Measurements from ENCODE around the gene CCDC88A. TPM values are rescaled to one million over a fixed set of nuclear protein-coding genes. Genes with fewer than 3 reads are reported as not detected.
"Not testable (repeated sequence)": the region's sequence is repeated elsewhere in the genome, so short reads cannot be mapped to it uniquely, and the experiment has no call there.

Gene CCDC88A
- total RNA-seq, 2 experiments from 2014 or later, result 14.0 to 14.4 TPM

DNA sequence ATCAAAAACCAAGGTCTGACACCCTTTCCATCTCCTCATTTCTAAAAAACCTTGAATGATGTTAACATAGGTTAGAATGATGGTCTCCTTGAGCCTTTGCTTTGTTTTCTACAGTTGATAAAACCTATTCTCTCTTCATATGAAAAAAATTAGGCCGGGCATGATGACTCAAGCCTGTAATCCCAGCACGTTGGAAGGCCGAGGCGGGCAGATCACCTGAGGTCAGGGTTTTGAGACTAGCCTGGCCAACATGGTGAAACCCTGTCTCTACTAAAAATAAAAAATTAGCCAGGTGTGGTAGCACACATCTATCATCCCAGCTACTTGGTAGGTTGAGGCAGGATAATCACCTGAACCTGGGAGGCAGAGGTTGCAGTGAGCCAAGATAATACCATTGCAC lies 49.4 kb downstream of the CCDC88A start:
- DNase-seq, result no peak
- Mint-ChIP-seq H3K9me3 (no peaks in the 10 kb centered on the region), H3K27ac (no peak overlapping the region), H3K36me3 (no peaks in the 10 kb centered on the region), H3K27me3 (no peaks in the 10 kb centered on the region), H3K4me3 (no peak overlapping the region), H3K4me1 (no peaks in the 10 kb centered on the region)

DNA sequence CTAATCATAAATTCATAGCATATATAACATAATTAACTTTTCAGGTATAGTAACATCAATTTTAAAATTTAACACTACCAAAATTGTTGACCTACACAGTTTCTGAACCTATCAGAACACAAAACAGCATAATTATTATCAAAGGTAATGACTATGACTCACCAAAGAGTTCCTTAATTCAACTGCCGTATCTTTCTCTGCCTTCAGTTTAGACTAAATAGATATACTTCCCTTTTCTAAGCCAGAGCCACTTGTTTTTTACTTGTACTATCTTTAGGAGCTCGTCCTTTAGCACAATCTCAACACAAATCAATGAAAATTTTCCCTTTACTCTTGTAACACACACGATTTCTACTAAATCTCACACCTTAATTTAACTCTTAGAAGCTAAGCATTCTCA lies 54.4 kb downstream of the CCDC88A start:
- Mint-ChIP-seq H3K4me1 (no peaks in the 10 kb centered on the region), H3K9me3 (no peaks in the 10 kb centered on the region), H3K27ac (no peak overlapping the region), H3K27me3 (no peaks in the 10 kb centered on the region), H3K36me3 (no peaks in the 10 kb centered on the region), H3K4me3 (no peak overlapping the region)
- no peak for DNase-seq

DNA sequence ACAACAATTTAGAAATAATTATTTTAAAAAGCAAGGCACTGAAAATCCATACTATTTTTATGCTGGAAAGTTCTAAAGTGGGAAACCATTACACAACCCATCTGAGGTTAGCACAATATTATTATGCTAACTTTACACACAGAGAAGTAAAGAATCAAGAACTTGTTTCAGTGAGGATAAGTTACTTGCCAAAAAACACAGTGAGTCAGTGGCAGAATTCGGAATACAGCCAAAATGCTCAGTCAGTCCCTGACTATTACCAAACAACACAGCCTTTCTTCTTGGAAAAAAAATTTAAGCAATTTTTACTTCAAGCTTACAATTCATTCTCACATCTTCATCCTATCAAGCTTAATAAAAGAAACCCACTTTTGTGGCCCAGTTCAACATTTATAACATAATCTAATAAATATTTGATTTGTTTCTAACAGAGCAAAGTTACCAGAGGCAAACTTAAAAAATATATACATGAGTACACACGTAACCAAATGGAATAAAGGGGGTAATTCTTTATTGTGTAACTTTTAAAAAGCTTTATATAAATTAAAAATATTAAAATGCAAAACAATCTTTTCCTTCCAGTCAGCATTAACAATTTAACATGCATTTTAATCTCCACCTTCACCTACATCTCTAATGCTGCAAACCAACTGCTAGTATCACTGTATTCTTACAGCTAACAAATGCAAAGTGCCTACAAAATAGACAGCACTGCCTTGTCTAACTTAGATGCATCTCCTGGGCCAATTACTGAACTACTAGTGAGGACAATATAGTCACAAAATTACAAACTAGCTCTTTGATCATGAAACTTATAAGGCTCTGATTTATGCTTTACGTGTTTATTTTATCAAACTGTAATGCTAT lies 55.2 kb downstream of the CCDC88A start:
- Mint-ChIP-seq H3K36me3 (no peaks in the 10 kb centered on the region), H3K4me3 (no peak overlapping the region), H3K27me3 (no peaks in the 10 kb centered on the region), H3K4me1 (no peaks in the 10 kb centered on the region), H3K9me3 (no peaks in the 10 kb centered on the region), H3K27ac (no peak overlapping the region)
- DNase-seq, result no peak

DNA sequence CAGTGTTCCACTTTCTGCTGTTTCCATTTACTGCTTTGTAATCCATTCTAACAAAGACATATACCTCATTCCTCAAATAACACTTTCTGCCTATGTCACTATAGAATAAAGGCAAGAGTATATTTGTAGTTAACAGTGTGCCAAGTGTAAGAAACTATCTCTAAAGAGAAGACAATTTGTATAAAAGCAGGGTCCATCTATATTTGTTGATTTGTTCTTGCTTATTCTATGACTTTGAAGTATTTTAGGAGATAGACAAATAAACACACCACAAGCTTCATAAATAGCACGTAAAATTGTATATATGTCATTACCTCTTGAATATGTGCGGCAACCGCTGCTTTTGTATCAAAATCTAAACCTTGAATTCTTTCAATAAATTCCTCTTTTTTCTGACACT lies 56.0 kb downstream of the CCDC88A start:
- no peaks in the 10 kb centered on the region for H3K4me1 Mint-ChIP-seq
- H3K36me3 Mint-ChIP-seq, result no peaks in the 10 kb centered on the region
- DNase-seq, result no peak
- H3K27ac Mint-ChIP-seq, result no peak overlapping the region
- H3K9me3 Mint-ChIP-seq, result no peaks in the 10 kb centered on the region
- no peak overlapping the region for H3K4me3 Mint-ChIP-seq
- no peaks in the 10 kb centered on the region for H3K27me3 Mint-ChIP-seq

DNA sequence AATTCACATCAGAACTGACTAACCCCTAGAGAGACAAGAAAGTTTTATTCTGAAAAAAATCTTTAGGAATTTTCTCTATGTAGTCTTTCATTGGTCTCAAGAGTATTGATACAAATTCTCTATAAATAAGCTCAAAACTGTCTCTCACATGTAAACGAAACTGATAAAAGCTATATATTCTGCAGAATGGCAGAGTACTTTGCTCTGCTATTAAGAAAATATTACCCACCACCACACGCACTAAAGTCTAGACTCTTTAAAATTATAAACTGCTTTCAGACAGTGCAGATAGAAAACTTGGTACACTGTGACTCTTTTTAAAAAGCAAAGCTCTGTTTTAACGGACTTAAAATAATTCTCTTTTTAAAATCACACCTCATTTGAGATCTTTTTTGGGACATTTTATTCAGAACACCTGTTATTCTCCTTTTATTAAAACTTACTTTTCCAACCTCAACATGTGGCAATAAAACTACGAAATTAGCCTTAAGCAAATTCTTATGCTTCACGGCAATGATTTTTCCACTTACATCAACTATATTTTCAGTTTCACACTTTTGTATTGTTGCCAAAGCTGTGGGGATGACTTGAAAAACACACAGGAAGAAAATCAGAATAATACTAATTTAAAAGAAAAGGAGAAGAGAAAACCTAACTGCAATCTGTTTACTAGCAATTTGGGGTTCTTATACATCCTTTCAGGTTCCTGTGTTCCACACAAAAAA lies 58.0 kb downstream of the CCDC88A start:
- no peak overlapping the region for H3K4me3 Mint-ChIP-seq
- no peaks in the 10 kb centered on the region for H3K4me1 Mint-ChIP-seq
- no peaks in the 10 kb centered on the region for H3K27me3 Mint-ChIP-seq
- no peak for DNase-seq
- H3K27ac Mint-ChIP-seq, result no peak overlapping the region
- no peaks in the 10 kb centered on the region for H3K36me3 Mint-ChIP-seq
- no peaks in the 10 kb centered on the region for H3K9me3 Mint-ChIP-seq

DNA sequence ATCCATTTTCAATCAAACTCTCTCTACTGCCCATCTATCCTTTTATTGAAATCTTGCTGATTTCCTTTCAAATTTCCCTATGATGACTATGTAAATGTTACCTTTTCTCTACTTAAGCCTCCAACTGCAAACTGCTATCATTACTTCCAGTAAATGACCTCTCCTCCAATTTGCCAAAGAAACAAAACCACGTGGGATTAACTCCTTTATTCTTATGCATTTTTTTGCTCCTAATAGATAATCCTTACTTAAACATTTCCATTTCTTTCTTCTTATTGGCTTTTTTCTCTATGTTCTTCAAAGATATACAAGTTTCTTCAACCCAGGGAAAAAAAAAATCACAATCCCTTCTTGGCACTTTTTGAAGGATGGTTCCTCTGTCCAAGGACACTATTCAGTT lies 61.2 kb downstream of the CCDC88A start:
- peaks cover 3% of the 10 kb centered on the region for H3K36me3 Mint-ChIP-seq
- no peaks in the 10 kb centered on the region for H3K9me3 Mint-ChIP-seq
- H3K4me1 Mint-ChIP-seq, result no peaks in the 10 kb centered on the region
- no peak overlapping the region for H3K27ac Mint-ChIP-seq
- no peak for DNase-seq
- H3K4me3 Mint-ChIP-seq, result no peak overlapping the region
- H3K27me3 Mint-ChIP-seq, result no peaks in the 10 kb centered on the region

DNA sequence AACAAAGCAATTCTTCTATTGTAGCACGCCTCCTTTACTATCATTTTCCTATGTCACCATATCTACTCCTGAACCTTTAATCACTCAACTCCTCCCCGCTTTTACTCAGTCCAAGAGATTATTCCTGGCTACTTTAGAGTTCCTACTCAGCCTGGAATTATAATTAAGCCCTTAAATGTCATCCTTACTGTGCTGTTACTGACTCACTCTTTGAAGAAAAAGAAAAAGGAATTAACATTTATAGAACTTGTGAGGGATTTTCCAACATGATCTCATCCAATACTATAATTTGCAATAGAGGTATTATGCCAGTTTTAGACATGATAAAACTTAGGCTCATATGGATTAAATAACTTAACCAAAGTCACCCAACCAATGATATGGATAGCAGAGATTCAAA lies 61.7 kb downstream of the CCDC88A start:
- Mint-ChIP-seq H3K36me3 (peaks cover 3% of the 10 kb centered on the region), H3K27me3 (no peaks in the 10 kb centered on the region), H3K4me1 (no peaks in the 10 kb centered on the region), H3K4me3 (no peak overlapping the region), H3K9me3 (no peaks in the 10 kb centered on the region), H3K27ac (no peak overlapping the region)
- no peak for DNase-seq

DNA sequence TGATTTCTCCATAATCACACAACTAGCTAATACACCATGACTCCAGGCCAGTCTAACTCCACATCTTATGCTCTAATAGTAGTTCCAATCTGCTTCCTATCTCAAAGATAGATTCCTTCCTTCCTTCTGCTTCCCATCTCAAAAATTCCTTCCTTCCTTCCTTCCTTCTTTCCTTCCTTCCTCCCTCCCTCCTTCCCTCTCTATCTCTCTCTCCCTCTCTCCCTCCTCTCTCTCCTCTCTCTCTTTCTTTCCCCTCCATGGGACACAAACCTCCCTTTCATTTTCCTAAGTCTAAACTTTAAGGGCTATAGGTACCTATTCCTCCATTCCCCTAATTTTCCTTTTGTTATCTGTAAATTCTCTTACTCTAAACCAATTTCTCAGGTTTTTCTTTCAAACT lies 62.5 kb downstream of the CCDC88A start:
- Mint-ChIP-seq H3K9me3 (no peaks in the 10 kb centered on the region), H3K4me3 (no peak overlapping the region), H3K27ac (no peak overlapping the region), H3K27me3 (no peaks in the 10 kb centered on the region), H3K36me3 (peaks cover 3% of the 10 kb centered on the region), H3K4me1 (no peaks in the 10 kb centered on the region)
- no peak for DNase-seq

DNA sequence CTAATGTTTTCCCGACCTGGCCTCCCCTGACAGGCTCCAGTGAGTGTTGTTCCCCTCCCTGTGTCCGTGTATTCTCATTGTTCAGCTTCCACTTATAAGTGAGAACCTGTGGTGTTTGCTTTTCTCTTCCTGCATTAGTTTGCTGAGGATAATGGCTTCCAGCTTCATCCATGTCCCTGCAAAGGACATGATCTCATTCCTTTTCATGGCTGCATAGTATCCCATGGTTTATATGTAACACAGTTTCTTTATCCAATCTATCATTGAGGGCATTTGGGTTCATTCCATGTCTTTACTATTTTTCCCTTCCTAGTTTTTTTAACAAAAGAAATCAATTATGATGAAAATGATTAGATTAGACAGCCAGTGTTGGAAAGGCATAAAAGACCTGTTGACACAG lies 63.5 kb downstream of the CCDC88A start:
- H3K27me3 Mint-ChIP-seq, H3K4me3 Mint-ChIP-seq, H3K4me1 Mint-ChIP-seq, DNase-seq, H3K27ac Mint-ChIP-seq, H3K9me3 Mint-ChIP-seq, H3K36me3 Mint-ChIP-seq: not testable (repeated sequence)

DNA sequence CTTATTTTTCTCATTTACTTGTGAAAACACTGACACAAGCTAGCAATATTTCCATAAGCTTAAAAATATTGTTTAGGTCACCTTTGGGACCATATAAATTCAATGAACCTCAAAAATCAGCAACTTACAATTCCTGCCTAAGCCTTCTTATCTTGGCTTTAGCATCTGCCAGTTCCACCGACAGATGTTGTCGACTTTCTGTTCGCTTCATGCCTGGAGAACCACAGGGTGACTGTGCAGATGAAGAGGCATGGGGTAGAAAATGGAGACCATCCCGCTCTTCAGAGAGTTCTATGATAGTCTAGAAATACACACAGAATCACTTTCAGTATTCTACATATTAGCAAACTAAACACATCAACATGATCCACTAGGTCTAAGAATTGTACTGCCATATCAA lies 64.2 kb downstream of the CCDC88A start:
- no peak overlapping the region for H3K27ac Mint-ChIP-seq
- no peaks in the 10 kb centered on the region for H3K27me3 Mint-ChIP-seq
- peaks cover 9% of the 10 kb centered on the region for H3K36me3 Mint-ChIP-seq
- peaks cover 3% of the 10 kb centered on the region for H3K9me3 Mint-ChIP-seq
- H3K4me1 Mint-ChIP-seq, result no peaks in the 10 kb centered on the region
- H3K4me3 Mint-ChIP-seq, result no peak overlapping the region
- no peak for DNase-seq

DNA sequence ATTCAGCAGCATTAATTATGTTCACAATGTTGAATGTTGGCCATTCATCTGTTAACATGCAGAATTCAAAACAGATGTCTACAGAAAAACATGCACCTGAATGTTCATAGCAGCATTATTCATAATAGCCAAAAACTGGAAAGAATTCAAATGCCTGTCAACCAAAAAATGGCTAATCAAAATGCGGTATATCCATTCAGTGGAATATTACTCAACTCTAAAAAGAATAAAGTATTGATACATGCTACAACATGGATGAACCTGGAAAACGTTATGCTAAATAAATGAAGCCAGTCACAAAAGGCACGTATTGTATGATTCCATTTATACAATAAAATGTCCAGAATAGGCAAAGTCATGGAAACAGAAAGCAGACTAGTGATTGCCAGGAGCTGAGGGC lies 68.0 kb downstream of the CCDC88A start:
- H3K36me3 Mint-ChIP-seq, result peaks cover 13% of the 10 kb centered on the region
- no peak overlapping the region for H3K4me3 Mint-ChIP-seq
- peaks cover 3% of the 10 kb centered on the region for H3K9me3 Mint-ChIP-seq
- H3K27me3 Mint-ChIP-seq, result no peaks in the 10 kb centered on the region
- DNase-seq, result no peak
- no peak overlapping the region for H3K27ac Mint-ChIP-seq
- H3K4me1 Mint-ChIP-seq, result peaks cover 3% of the 10 kb centered on the region

DNA sequence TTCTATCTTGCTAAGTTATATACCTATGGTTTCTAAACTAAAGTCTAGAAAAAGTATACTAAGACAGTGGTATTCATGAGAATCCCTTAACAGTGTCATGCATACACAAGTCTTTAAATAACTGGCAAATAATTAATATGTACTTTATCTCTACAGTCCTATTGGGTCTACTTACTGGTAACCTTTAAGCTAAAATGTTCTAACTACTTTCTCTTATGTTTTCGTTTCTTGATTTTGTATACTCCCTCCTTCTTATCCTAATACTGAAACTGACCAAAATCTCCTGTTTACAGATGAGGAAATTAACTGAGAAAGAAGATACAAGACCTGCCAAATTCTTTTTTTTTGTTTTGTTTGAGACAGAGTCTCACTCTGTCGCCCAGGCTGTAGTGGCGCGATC lies 74.6 kb downstream of the CCDC88A start:
- peaks cover 3% of the 10 kb centered on the region for H3K4me1 Mint-ChIP-seq
- H3K27me3 Mint-ChIP-seq, result no peaks in the 10 kb centered on the region
- no peak overlapping the region for H3K4me3 Mint-ChIP-seq
- peaks cover 6% of the 10 kb centered on the region for H3K36me3 Mint-ChIP-seq
- no peak for DNase-seq
- no peak overlapping the region for H3K27ac Mint-ChIP-seq
- no peaks in the 10 kb centered on the region for H3K9me3 Mint-ChIP-seq

DNA sequence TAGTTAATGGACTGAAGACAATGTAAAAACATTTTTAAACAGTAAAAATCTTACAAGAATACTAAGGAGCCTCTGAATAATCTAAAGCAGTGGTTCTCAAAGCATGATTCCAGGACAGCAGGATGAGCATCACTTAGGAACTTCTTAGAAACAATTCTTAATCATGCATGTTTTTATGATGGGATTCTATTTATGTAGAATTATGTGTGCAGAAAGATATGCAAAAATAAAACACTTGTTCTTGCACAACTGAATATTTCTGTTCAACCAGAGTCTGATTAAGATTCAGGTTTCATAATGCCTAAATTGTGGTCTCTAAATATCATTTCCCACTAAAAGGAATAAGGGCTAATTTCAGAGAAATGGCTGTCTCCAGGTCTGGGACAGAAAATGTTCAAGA lies 81.4 kb downstream of the CCDC88A start:
- Mint-ChIP-seq H3K4me1 (no peaks in the 10 kb centered on the region), H3K27ac (no peak overlapping the region), H3K36me3 (peaks cover 1% of the 10 kb centered on the region), H3K4me3 (no peak overlapping the region), H3K9me3 (no peaks in the 10 kb centered on the region), H3K27me3 (no peaks in the 10 kb centered on the region)
- DNase-seq, result no peak

DNA sequence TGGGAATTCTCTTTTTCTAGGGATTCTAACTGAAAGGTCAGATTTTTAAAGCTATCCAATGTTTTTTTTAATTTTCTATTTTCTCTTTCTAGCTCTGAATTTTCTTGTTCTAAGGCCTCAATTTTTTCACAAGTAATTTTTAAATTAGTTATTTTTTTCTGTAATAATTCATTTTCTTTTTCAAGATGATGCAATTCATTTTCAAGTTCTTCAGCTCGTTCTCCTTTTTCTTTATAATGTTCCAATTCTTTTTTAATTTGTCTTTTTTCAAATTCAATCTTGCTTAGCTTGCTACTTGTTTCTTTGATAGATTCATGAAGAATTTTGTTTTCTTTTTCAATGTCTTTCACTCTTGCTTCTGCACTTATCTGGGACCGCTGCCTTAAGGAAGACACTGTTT lies 84.9 kb downstream of the CCDC88A start:
- DNase-seq, result no peak
- H3K27ac Mint-ChIP-seq, result no peak overlapping the region
- peaks cover 1% of the 10 kb centered on the region for H3K36me3 Mint-ChIP-seq
- H3K9me3 Mint-ChIP-seq, result no peaks in the 10 kb centered on the region
- no peaks in the 10 kb centered on the region for H3K27me3 Mint-ChIP-seq
- H3K4me1 Mint-ChIP-seq, result no peaks in the 10 kb centered on the region
- no peak overlapping the region for H3K4me3 Mint-ChIP-seq

DNA sequence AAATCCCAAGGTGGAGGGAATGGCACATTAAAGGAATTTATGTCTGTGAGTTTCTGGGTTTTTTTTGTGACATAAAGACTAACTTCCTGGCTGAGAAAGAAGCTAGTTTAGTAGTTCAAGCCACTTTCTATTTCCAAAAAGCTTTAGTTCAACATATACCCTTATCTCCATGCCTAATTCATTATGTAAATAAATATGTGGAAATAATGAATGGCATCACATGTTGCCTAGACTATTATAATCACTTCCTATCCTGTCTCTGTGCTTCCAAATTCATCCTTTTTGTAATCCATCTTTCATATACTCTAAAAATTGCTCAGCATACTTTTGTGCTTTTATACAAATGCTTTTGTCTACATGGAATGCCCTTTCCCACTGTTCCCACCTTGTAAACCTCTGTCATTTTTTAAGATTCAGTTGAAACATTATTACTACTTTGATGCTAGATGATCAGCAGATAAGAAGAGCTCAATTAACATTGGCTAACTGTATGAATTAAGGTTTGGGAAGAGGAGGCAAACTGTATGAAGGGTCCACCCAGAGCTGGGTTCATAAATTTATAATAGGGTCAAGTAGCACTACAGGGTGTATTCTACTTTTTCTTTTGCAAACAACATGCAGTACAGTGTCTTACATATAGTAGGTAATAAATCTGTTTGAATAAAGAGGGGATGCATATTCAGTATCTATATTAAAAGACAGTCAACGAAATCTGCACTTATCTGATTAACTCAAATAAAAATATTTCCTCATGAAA lies 88.9 kb downstream of the CCDC88A start:
- no peak overlapping the region for H3K4me3 Mint-ChIP-seq
- no peaks in the 10 kb centered on the region for H3K27me3 Mint-ChIP-seq
- H3K27ac Mint-ChIP-seq, result no peak overlapping the region
- DNase-seq, result no peak
- H3K4me1 Mint-ChIP-seq, result no peaks in the 10 kb centered on the region
- H3K9me3 Mint-ChIP-seq, result peaks cover 5% of the 10 kb centered on the region
- H3K36me3 Mint-ChIP-seq, result peaks cover 19% of the 10 kb centered on the region

All from activated naive CD8-positive, alpha-beta T cell treated with anti-CD3 and anti-CD28 coated beads for 36 hours (primary cell).